Kidney (tissue), 14 donors: ENCODE results near the gene TEKT2. TPM values are rescaled to one million over a fixed set of nuclear protein-coding genes. Genes with fewer than 3 reads are reported as not detected.

Experiments
- DNase-seq, 5 donors: peaks; one replicate each; pipeline ENCODE4 v3.0.0-alpha.2; 2013 to 2020
- FAIRE-seq: peaks from 2 replicates; lab custom pipeline; 2012; peaks lifted over from hg19 to GRCh38; lab: Jason Lieb, UNC
- H3K27ac ChIP-seq, 2 donors: one replicate each; pipeline ENCODE4 v1.7.0; 2013; ENCODE audit warnings: low read depth in 2 of 2, low read length in 2 of 2, inconsistent platforms in 1 of 2
- H3K27me3 ChIP-seq: one replicate; pipeline ENCODE4 v1.7.1; 2013; ENCODE audit warnings: low read length, inconsistent platforms; ENCODE audit not compliant: control insufficient read depth, insufficient read depth
- H3K36me3 ChIP-seq, 3 donors: one replicate each; pipeline versions ENCODE4 v1.7.0 to v1.7.1; 2013; ENCODE audit warnings: low read length in 3 of 3, control low read depth in 1 of 3, inconsistent platforms in 1 of 3; ENCODE audit not compliant: insufficient read depth in 3 of 3, control insufficient read depth in 2 of 3
- H3K4me1 ChIP-seq, 3 donors: one replicate each; pipeline versions ENCODE4 v1.7.0 to v1.7.1; 2013; ENCODE audit warnings: low read length in 3 of 3, inconsistent platforms in 1 of 3, low read depth in 1 of 3; ENCODE audit not compliant: control insufficient read depth in 2 of 3, insufficient read depth in 2 of 3
- H3K4me3 ChIP-seq, 3 donors: one replicate each; pipeline versions ENCODE4 v1.7.0 to v1.8.1; 2013; ENCODE audit warnings: low read length in 3 of 3, control low read depth in 1 of 3, inconsistent platforms in 1 of 3
- H3K9ac ChIP-seq, 3 donors: one replicate each; pipeline versions ENCODE4 v1.7.0 to v1.7.1; 2013; ENCODE audit warnings: low read length in 3 of 3, control low read depth in 1 of 3, inconsistent platforms in 1 of 3
- H3K9me3 ChIP-seq, 3 donors: one replicate each; pipeline versions ENCODE4 v1.7.0 to v1.7.1; 2013; ENCODE audit warnings: low read length in 3 of 3, control low read depth in 1 of 3, inconsistent platforms in 1 of 3; ENCODE audit not compliant: control insufficient read depth in 2 of 3, insufficient read depth in 1 of 3
- intact Hi-C: fragments of 100-400 bp; cut with DNase I; formaldehyde crosslinking; loops from one replicate; pipeline ENCODE4 v1.11.1; 2022
- polyA plus RNA-seq: library from polyadenylated mRNA; stranded (reverse); fragments of 350-450 nt; fragmentation: Illumina TruSeq; extraction: RNeasy Lipid Tissue Mini Kit (QIAGEN cat#74804); gene quantifications from one replicate; pipeline ENCODE4 v1.2.3, GENCODE V29; 2014; ENCODE audit warnings: low read depth, low replicate concordance; ENCODE audit not compliant: insufficient read depth
- total RNA-seq: library from RNA; stranded (reverse); fragmentation: NEBNext Ultra II Directional; extraction: Animal tissue kit (Norgen Biotek cat#: 25700); gene quantifications from one replicate; pipeline ENCODE4 v1.2.1, GENCODE V29; 2021
- TF ChIP-seq, protein P1 (sequence below): IDR thresholded peaks from 3 replicates; pipeline ENCODE4 v1.5.1; 2012; ENCODE audit warnings: mild to moderate bottlenecking, moderate library complexity, borderline replicate concordance; ENCODE audit not compliant: insufficient read depth; ENCODE audit errors: extremely low read depth
- donor health status: control.
- donor health status: control.
- donor health status: control.
- donor health status: control.
- donor health status: control.
- donor health status: DM: yes; HTN: yes; CAD: no.
- donor health status: Normal renal cell carcinoma (clear cell type).

Gene TEKT2
- total and polyA plus RNA-seq, 2 donors from 2014 or later: 2.4 to 5.7 TPM

DNA sequence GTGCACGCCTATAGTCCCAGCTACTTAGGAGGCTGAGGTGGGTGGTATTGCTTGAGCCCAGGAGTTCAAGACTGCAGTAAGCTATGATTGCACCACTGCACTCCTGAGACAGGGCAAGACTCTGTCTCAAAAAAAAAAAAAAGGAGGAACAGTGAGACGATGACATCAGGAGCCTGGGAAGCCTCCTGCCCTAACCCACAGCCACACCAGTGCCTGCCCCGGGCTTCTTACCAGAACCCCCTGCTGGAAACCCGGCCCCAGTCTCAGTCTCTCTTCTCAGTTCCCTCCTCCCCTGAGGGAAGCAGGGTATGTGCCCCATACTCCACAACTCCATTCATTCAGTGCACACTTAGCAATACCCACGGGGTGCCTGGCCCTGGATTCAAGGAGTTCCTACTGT is 32.0 kb downstream of the TEKT2 start:
- DNase-seq: no peak
- H3K27me3 ChIP-seq: no peaks in the 10 kb centered on the region
- H3K36me3 ChIP-seq: no peaks in the 10 kb centered on the region
- no peak overlapping the region for H3K4me3 ChIP-seq
- TF ChIP-seq, protein P1, sequence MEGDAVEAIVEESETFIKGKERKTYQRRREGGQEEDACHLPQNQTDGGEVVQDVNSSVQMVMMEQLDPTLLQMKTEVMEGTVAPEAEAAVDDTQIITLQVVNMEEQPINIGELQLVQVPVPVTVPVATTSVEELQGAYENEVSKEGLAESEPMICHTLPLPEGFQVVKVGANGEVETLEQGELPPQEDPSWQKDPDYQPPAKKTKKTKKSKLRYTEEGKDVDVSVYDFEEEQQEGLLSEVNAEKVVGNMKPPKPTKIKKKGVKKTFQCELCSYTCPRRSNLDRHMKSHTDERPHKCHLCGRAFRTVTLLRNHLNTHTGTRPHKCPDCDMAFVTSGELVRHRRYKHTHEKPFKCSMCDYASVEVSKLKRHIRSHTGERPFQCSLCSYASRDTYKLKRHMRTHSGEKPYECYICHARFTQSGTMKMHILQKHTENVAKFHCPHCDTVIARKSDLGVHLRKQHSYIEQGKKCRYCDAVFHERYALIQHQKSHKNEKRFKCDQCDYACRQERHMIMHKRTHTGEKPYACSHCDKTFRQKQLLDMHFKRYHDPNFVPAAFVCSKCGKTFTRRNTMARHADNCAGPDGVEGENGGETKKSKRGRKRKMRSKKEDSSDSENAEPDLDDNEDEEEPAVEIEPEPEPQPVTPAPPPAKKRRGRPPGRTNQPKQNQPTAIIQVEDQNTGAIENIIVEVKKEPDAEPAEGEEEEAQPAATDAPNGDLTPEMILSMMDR: no peak
- FAIRE-seq: no peak
- no peaks in the 10 kb centered on the region for H3K9me3 ChIP-seq
- no peak overlapping the region for H3K9ac ChIP-seq
- no peak overlapping the region for H3K27ac ChIP-seq
- H3K4me1 ChIP-seq: no peaks in the 10 kb centered on the region
- intact Hi-C loops: no loop called here

DNA sequence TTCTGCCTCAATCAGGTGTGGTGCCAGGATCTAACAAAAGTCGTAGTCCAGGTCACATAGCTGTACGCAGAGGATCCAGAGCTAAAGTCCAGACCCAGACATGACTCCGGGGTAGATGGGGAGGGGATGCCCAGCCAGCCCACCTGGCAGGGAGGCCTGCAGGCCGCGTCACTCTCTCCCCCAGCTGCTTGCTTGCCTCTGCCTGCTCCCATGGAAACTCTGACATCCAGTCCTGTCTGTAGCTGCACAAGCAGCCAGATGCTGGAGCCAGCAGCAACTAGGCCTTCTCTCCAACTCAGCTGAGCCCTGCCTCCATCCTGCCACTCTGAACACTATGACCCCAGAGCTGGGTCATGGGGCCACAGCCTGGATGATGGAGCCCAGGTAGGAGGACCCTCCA is 33.0 kb downstream of the TEKT2 start:
- Histone ChIP-seq H3K27ac (no peak overlapping the region), H3K9ac (no peak overlapping the region), H3K4me1 (no peaks in the 10 kb centered on the region), H3K9me3 (no peaks in the 10 kb centered on the region), H3K36me3 (no peaks in the 10 kb centered on the region), H3K27me3 (no peaks in the 10 kb centered on the region), H3K4me3 (no peak overlapping the region)
- no peak for FAIRE-seq
- TF ChIP-seq, protein P1: no peak
- intact Hi-C loops: no loop called here
- no peak for DNase-seq

DNA sequence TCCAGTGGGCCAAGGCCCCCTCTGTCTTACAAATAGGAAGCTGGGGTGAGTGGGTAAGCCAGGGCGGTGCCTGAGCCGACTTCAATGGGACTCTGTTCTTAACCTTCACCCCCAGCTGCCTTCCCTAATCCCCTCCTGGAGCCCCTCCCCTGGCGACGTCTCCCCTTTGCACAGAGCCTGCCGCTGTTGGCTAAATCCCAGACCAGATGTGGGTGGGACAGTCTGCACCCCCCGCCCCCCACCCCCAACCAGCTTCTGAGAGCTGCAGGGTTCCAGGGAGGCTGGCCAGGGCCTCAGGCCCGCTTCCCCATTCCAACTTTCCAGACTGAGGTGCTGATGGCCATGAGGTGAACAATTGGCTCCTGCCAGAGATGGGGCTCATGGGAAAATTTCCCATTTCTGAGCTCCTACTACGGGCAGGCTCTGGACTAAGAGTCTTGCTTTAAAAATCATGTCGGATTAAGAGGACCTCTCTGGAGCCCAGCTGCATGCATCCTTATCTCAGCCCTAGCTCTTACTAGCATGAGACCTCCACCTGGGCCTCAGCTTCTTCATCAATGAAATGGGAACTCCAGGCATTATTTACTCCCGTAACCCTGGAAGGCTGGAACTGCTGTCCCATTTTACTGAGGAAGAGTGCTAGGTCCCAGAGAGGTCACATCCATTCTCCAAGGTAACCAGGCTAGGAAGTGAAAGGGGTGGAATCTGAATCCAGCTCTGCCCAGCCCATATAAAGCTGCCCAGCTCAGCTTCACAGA is 34.7 kb downstream of the TEKT2 start:
- H3K9ac ChIP-seq: no peak overlapping the region
- H3K36me3 ChIP-seq: no peaks in the 10 kb centered on the region
- H3K4me1 ChIP-seq: no peaks in the 10 kb centered on the region
- TF ChIP-seq, protein P1: no peak
- no peak overlapping the region for H3K4me3 ChIP-seq
- intact Hi-C loops: no loop called here
- FAIRE-seq: no peak
- H3K27ac ChIP-seq: no peak overlapping the region
- no peak for DNase-seq
- H3K9me3 ChIP-seq: no peaks in the 10 kb centered on the region
- no peaks in the 10 kb centered on the region for H3K27me3 ChIP-seq
